Sigmoid colon (tissue), 7 donors: ENCODE results near the gene ITGB5. TPM values are rescaled to one million over a fixed set of nuclear protein-coding genes. Genes with fewer than 3 reads are reported as not detected.

Experiments
- DNase-seq: peaks from one replicate; pipeline ENCODE4 v3.0.0-alpha.2; 2019
- H3K27ac ChIP-seq, 4 donors: fragments of 200-600 bp; sonication (generic); one replicate each; pipeline ENCODE4 v1.5.1; 2016 to 2019; ENCODE audit warnings: mild to moderate bottlenecking in 1 of 4
- H3K27me3 ChIP-seq, 3 donors: fragments of 200-600 bp; sonication (generic); one replicate each; pipeline ENCODE4 v1.5.1; 2019; ENCODE audit warnings: mild to moderate bottlenecking in 1 of 3
- H3K36me3 ChIP-seq, 4 donors: fragments of 200-600 bp; sonication (generic); one replicate each; pipeline ENCODE4 v1.5.1; 2016 to 2019
- H3K4me1 ChIP-seq, 4 donors: fragments of 200-600 bp; sonication (generic); one replicate each; pipeline ENCODE4 v1.5.1; 2017 to 2019
- H3K4me3 ChIP-seq, 4 donors: fragments of 200-600 bp; sonication (generic); one replicate each; pipeline ENCODE4 v1.5.1; 2017 to 2019; ENCODE audit warnings: mild to moderate bottlenecking in 2 of 4, moderate library complexity in 1 of 4
- H3K9me3 ChIP-seq, 4 donors: fragments of 200-600 bp in 3 of 4; sonication (generic) in 3 of 4; one replicate each; pipeline versions ENCODE4 v1.5.1 to v1.6.1; 2013 to 2019
- EP300 ChIP-seq, 4 donors: sonication (generic); formaldehyde crosslinking; IDR thresholded peaks; one replicate each; pipeline ENCODE4 v1.6.1; 2017; ENCODE audit warnings: antibody characterized with exemption in 4 of 4
- POLR2A ChIP-seq, 2 donors: fragments of 450-650 bp; IDR thresholded peaks; one replicate each; pipeline ENCODE4 v1.6.1; 2016; ENCODE audit warnings: antibody characterized with exemption in 2 of 2, mild to moderate bottlenecking in 2 of 2, moderate library complexity in 2 of 2
- POLR2AphosphoS5 ChIP-seq, 4 donors: sonication (generic); formaldehyde crosslinking; IDR thresholded peaks; one replicate each; pipeline ENCODE4 v1.6.1; 2017; ENCODE audit warnings: antibody characterized with exemption in 4 of 4
- WGBS, 2 donors: extraction: QIAGEN DNeasy Blood & Tissue Kit; methylation state at CpG; one replicate each; pipeline ENCODE4 v1.1.7; 2013; 5-methylcytosine and 5-hydroxymethylcytosine counted together
- intact Hi-C: fragments of 100-400 bp; cut with DNase I; formaldehyde crosslinking; loops from one replicate; pipeline ENCODE4 v1.15.1; 2023
- polyA plus RNA-seq, 3 donors: library from polyadenylated mRNA; stranded (reverse); fragments of 200-250 nt; gene quantifications; one replicate each; pipeline ENCODE4 v1.2.3, GENCODE V29; 2013
- total RNA-seq, 4 donors: library from RNA; depleted of rRNA; stranded (reverse); fragments of >200 nt; gene quantifications; one replicate each; pipeline ENCODE4 v1.1.0, GENCODE V29; 2016
- TF ChIP-seq, protein P1 (sequence below), 4 experiments: fragments of 450-650 bp in 3 of 4; fragments of 200-600 bp in 1 of 4; IDR thresholded peaks; one replicate each; pipeline ENCODE4 v1.5.1; 2016 to 2019; ENCODE audit warnings: antibody characterized with exemption in 4 of 4, mild to moderate bottlenecking in 3 of 4, moderate library complexity in 2 of 4
- donor health status: healthy with polysubstance abuse.
- donor health status: Bipolar disorder and iron deficiency.
- donor health status: healthy.

ITGB5 gene
- total and polyA plus RNA-seq, 7 donors: 15.0 to 203 (median 89.2) TPM

DNA sequence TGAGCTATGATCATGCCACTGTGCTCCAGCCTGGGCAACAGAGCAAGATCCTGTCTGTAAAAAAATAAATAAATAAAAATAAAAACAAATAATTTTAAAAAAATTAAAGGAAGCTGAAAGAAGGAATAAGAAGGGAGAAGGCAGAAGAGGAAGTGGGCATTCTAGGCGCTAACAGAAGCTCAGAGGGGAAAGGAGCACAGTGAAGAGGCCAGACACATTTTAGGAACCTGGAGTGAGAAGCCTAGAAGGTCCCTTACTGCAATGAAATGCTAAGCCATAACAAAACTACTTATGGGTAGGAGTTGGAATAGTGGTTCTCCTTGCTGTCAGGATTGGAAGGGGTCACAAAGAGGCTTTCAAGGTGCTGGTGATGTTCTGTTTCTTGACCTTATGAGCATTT is 64.0 kb downstream of the ITGB5 start:
- Histone ChIP-seq H3K4me3 (no peak overlapping the region), H3K4me1 (peaks cover 0 to 43% (median 41%) of the 10 kb centered on the region in 4 donors), H3K36me3 (no peaks in the 10 kb centered on the region), H3K9me3 (no peaks in the 10 kb centered on the region), H3K27me3 (no peaks in the 10 kb centered on the region), H3K27ac (no peak overlapping the region)
- intact Hi-C loops: no loop called here
- WGBS, 2 donors: 79 to 96% methylated on average over 1 of the region's 1 CpG
- TF ChIP-seq EP300 (IDR thresholded peaks at IDR 0.05) (no peak), POLR2AphosphoS5 (IDR thresholded peaks at IDR 0.05) (no peak), POLR2A (IDR thresholded peaks at IDR 0.05) (no peak)
- TF ChIP-seq, protein P1, sequence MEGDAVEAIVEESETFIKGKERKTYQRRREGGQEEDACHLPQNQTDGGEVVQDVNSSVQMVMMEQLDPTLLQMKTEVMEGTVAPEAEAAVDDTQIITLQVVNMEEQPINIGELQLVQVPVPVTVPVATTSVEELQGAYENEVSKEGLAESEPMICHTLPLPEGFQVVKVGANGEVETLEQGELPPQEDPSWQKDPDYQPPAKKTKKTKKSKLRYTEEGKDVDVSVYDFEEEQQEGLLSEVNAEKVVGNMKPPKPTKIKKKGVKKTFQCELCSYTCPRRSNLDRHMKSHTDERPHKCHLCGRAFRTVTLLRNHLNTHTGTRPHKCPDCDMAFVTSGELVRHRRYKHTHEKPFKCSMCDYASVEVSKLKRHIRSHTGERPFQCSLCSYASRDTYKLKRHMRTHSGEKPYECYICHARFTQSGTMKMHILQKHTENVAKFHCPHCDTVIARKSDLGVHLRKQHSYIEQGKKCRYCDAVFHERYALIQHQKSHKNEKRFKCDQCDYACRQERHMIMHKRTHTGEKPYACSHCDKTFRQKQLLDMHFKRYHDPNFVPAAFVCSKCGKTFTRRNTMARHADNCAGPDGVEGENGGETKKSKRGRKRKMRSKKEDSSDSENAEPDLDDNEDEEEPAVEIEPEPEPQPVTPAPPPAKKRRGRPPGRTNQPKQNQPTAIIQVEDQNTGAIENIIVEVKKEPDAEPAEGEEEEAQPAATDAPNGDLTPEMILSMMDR (IDR thresholded peaks at IDR 0.05): no peak
- no peak for DNase-seq

DNA sequence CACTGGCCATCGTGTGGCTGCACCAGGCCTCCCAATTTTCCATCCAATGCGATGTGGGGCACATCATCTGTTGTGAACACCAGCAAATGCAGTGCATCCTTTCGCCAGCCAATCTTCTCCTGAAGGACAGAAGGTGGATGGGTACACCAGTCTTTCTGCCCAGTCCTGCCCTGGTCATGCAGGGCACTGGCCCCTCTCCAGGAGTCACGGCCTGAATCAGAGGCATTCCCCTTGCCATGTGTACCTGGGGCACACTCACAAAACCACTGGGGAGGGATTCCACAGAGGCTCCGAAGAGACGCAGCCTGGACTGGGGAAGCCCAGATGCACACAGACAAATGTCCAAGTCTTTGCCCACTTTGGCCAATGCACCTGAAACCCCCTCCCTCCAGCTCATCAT is 65.8 kb downstream of the ITGB5 start:
- intact Hi-C loops: no loop called here
- WGBS, 2 donors: 95 to 96% methylated on average over 6 of the region's 6 CpGs
- no peaks in the 10 kb centered on the region for H3K9me3 ChIP-seq
- no peaks in the 10 kb centered on the region for H3K27me3 ChIP-seq
- H3K27ac ChIP-seq: no peak overlapping the region
- DNase-seq: no peak
- H3K36me3 ChIP-seq: peaks cover 0 to 15% (median 2%) of the 10 kb centered on the region in 4 donors
- peaks cover 0 to 24% (median 22%) of the 10 kb centered on the region in 4 donors for H3K4me1 ChIP-seq
- H3K4me3 ChIP-seq: no peak overlapping the region
- TF ChIP-seq, protein P1 (IDR thresholded peaks at IDR 0.05): no peak
- TF ChIP-seq POLR2A (IDR thresholded peaks at IDR 0.05) (no peak), EP300 (IDR thresholded peaks at IDR 0.05) (no peak)

DNA sequence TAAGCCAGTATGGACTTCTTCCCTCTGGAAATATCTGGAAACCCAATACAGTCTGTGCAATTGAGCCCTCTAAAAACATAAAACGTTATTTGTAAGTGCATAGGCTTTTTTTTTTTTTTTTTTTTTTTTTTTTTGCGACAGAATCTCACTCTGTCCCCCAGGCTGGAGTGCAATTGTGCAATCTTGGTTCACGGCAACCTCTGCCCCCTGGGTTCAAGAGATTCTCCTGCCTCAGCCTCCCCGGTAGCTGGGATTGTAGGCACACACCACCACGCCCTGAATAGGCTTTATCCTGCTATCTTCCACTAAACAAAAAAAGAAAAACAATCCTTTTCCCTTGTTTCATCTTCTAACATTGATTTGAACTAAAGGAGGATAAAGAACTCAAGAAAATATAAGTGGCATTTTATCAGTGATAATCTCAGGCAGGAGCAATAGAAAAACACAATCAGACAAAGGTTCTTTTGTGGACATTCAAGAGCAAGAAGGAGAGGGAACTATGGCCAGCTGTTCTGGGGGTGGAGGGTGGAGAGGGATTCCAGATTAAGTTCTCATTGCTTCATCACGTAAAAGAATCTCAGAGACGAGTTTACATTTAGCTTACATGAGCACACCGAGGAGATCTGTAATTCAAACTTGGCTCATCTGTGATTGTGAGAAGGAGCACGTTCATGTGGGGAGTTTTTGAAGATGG is 68.6 kb downstream of the ITGB5 start:
- Histone ChIP-seq H3K36me3 (peaks cover 0 to 30% (median 6%) of the 10 kb centered on the region in 4 donors), H3K4me1 (peaks cover 0 to 31% (median 24%) of the 10 kb centered on the region in 4 donors), H3K4me3 (no peak overlapping the region), H3K9me3 (no peaks in the 10 kb centered on the region), H3K27ac (peak overlapping the region in 3 of 4 donors; percentile 4 to 67 (median 61)), H3K27me3 (no peaks in the 10 kb centered on the region)
- WGBS, 2 donors: 18 to 66% methylated on average over 9 of the region's 9 CpGs
- TF ChIP-seq POLR2A (IDR thresholded peaks at IDR 0.05) (no peak), EP300 (IDR thresholded peaks at IDR 0.05) (no peak), POLR2AphosphoS5 (IDR thresholded peaks at IDR 0.05) (no peak)
- TF ChIP-seq, protein P1 (IDR thresholded peaks at IDR 0.05): no peak
- no peak for DNase-seq
- intact Hi-C loops: no loop called here

DNA sequence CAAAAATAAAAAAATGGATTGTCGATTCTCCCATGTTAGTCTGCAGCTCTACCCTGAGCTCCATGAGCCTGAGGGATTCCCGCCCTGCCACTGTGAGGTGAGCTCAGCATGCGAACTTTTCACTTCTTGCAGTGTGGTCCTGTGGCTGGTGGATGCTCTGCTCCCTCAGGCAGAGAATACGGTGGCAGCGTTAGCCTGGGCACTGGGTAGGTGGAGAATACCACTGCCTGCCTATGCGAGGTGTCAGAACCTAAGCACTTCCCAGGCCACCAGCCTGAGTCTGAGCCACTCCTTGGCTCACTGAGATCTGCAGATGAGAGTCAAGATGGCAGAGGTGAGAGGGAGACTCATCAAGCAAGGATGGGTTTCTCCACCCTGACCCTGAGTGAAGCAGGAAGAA is 70.1 kb downstream of the ITGB5 start:
- intact Hi-C loops: no loop called here
- Histone ChIP-seq H3K27ac (no peak overlapping the region), H3K4me3 (no peak overlapping the region), H3K4me1 (peaks cover 0 to 46% (median 39%) of the 10 kb centered on the region in 4 donors), H3K9me3 (no peaks in the 10 kb centered on the region), H3K36me3 (peaks cover 0 to 30% (median 6%) of the 10 kb centered on the region in 4 donors), H3K27me3 (no peaks in the 10 kb centered on the region)
- WGBS, 2 donors: 96% methylated on average over 6 of the region's 6 CpGs
- no peak for DNase-seq
- TF ChIP-seq, protein P1 (IDR thresholded peaks at IDR 0.05): no peak
- TF ChIP-seq EP300 (IDR thresholded peaks at IDR 0.05): no peak
- no peak for TF ChIP-seq POLR2AphosphoS5 (IDR thresholded peaks at IDR 0.05)
- TF ChIP-seq POLR2A (IDR thresholded peaks at IDR 0.05): no peak
